Astrocyte of the spinal cord (primary cell): ENCODE results near the gene RAD51AP1.

Experiments
- DNase-seq: peaks from one replicate; pipeline ENCODE4 v3.0.0; 2011; ENCODE audit warnings: low read depth, low spot score
- H3K4me3 ChIP-seq: 2 replicates; pipeline ENCODE4 v1.5.1; 2011; ENCODE audit warnings: low read depth, mild to moderate bottlenecking, low read length, moderate library complexity
- in situ Hi-C: cut with HindIII; loops from 2 replicates; pipeline ENCODE4 v1.10.0; 2017; ENCODE audit warnings: low sequenced_read_pairs
- TF ChIP-seq, protein P1 (sequence below): IDR thresholded peaks from 2 replicates; pipeline ENCODE4 v1.5.1; 2012; ENCODE audit warnings: low read depth, mild to moderate bottlenecking, low read length, inconsistent platforms

Gene RAD51AP1

DNA sequence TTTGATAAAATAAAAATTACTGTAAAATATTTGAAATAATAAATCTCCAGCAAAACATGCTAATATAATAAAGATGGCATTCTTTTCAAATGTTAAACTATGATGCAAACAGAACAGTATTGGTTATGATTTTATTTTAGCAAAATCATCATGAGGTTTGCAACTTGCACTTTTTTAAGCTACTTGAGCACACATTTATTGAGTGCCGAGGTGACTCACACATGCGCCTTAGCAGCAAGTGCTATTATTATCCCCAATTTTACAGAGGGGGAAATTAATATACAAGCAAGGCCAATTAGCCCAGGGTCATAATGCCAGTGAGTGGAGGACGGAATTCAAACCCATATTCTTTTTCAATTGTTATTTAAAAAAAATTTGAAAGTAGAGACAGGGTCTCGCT is 30.6 kb downstream of the RAD51AP1 start:
- no peak overlapping the region for H3K4me3 ChIP-seq
- in situ Hi-C loops, result no loop called here
- TF ChIP-seq, protein P1, sequence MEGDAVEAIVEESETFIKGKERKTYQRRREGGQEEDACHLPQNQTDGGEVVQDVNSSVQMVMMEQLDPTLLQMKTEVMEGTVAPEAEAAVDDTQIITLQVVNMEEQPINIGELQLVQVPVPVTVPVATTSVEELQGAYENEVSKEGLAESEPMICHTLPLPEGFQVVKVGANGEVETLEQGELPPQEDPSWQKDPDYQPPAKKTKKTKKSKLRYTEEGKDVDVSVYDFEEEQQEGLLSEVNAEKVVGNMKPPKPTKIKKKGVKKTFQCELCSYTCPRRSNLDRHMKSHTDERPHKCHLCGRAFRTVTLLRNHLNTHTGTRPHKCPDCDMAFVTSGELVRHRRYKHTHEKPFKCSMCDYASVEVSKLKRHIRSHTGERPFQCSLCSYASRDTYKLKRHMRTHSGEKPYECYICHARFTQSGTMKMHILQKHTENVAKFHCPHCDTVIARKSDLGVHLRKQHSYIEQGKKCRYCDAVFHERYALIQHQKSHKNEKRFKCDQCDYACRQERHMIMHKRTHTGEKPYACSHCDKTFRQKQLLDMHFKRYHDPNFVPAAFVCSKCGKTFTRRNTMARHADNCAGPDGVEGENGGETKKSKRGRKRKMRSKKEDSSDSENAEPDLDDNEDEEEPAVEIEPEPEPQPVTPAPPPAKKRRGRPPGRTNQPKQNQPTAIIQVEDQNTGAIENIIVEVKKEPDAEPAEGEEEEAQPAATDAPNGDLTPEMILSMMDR, result no peak
- DNase-seq, result no peak

DNA sequence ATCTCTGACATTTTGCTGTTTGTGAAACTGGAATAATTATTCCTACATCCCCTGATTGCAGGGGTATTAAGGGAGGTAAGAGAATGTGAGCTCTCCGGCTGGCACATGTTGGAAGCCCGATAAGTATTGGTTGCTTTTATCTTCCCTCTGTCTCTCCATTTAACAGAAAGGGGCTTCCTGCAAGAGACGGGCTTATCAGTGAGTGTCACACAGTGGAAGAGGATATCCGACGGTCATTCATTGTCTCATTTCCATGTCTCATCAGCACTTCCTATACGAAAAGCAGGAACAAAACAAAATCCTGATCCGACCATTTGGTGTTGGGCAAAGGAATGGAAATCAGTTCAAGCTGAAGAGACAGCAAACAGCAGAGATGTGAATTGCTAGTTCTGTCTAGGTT is 34.0 kb downstream of the RAD51AP1 start:
- in situ Hi-C loops, result no loop called here
- TF ChIP-seq, protein P1, result no peak
- H3K4me3 ChIP-seq, result no peak overlapping the region
- no peak for DNase-seq

DNA sequence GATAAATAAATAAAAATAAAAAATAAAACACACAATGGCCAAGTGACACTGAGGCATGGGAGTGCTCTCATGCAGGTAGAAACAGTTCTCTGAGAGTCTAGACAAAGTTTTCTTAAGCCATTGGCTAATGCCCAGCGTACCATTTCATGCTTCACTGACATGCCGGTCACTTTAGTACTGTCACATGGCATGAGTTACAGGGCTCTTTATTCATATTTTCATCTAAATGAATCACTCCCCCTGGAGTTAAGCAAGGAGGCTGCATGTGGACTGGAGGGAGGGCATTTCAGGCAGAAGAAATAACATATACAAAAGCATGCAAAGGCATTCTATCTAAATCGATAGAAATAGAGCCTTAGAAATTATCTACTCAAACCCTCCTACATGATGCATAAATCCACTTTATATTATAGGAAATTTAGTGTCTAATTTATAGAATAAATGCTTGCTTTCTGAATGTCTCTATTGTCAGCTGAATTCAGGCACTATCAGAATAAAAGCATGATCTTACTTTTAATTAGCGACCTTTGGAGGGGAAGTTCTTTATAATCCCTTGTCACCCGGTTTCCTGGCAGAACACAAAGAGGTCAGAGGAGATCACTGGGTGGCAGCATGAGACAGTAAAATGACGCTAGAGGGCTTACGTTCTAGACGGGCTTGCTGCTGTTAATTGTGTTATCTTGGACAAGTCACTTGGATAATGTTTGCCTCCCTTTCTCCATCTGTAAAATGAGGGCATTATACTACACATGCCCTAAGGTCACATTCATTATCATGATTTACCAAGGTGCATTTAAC is 40.8 kb downstream of the RAD51AP1 start:
- H3K4me3 ChIP-seq, result no peak overlapping the region
- DNase-seq, result no peak
- TF ChIP-seq, protein P1, result peak; percentile 27
- in situ Hi-C loops, result no loop called here

DNA sequence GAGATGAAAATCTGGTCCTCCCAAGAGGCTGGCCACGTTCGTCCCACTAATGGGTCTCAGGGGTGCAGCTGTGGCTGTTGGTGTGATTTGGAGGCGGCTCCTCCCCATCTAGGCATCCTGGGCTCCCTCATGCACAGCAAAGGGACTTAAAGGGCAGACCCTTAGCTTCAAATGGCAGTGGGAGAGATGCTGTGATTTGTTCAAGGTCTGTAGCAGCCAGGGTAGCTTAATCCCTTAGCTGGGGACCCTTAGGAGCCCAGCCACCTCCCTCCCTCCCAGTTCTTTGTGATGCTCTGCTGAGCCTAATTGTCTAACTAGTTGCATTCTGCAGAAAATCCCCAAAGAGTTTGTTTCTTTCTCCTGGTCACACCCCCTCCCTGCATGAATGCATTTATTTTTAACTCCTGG is 41.6 kb downstream of the RAD51AP1 start:
- no peak for DNase-seq
- TF ChIP-seq, protein P1, result no peak
- in situ Hi-C loops, result no loop called here
- no peak overlapping the region for H3K4me3 ChIP-seq

DNA sequence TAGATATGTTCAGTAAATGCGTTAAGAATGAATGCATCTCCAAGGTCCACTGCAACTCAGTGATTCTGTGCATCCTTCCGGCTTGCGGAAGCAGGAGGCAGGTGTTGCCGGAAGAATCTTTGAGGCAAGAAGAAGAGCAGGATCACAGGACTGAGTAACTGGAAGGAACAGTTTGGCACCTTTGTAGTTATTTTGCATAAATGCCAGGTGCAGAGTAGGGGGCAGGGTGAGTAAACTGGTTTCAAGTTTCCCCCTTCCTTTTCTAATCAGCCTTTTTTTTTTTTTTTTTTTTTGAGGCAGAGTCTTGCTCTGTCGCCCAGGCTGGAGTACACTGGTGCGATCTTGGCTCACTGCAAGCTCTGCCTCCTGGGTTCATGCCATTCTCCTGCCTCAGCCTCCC is 45.6 kb downstream of the RAD51AP1 start:
- TF ChIP-seq, protein P1, result no peak
- DNase-seq, result no peak
- no peak overlapping the region for H3K4me3 ChIP-seq
- in situ Hi-C loops, result no loop called here

DNA sequence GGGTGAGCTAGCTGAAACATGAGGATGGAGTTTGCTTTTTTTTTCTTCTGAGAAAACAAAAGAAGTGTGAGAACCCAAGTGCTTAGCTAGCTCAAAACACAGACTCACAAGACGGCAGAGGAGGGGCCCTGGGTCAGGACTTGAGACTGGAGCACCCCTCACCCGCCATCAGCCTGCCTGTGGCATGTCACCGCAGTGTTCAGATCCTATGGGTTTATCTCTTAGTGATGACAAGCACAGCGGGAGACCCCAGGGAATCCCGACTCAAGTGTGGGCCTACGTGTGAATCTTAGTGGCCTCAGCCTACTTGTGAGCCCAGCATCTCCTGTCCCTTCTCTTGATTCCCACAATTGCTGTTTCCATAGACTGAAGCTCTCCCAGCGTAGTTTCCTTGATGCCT is 46.2 kb downstream of the RAD51AP1 start:
- TF ChIP-seq, protein P1, result no peak
- in situ Hi-C loops, result no loop called here
- no peak for DNase-seq
- H3K4me3 ChIP-seq, result no peak overlapping the region

DNA sequence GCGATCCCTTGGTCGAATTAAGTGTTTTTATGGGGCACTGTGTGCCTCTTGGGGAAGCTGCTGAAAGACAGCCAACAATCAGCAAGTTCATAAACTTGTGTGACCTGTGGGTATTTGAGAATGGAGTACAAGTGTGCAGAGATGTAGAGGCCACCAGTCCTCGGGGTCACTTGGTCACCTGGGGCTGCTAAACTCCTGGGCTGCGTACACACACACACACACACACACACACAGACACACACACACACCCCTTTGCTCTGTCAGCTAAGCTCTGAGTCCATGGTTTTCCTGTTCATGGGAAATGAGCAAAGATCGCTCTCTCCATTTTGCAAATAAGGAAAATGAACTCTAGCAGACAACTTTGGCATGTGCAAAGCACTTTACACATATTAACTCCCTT is 47.8 kb downstream of the RAD51AP1 start:
- DNase-seq, result no peak
- H3K4me3 ChIP-seq, result no peak overlapping the region
- in situ Hi-C loops, result no loop called here
- TF ChIP-seq, protein P1, result no peak
